ENCODE data around the gene LRRC32. TPM values are rescaled to one million over a fixed set of nuclear protein-coding genes. Genes with fewer than 3 reads are reported as not detected.

The LRRC32 gene
- total RNA-seq, 1 experiment from 2014 or later, result 0.27 TPM

DNA sequence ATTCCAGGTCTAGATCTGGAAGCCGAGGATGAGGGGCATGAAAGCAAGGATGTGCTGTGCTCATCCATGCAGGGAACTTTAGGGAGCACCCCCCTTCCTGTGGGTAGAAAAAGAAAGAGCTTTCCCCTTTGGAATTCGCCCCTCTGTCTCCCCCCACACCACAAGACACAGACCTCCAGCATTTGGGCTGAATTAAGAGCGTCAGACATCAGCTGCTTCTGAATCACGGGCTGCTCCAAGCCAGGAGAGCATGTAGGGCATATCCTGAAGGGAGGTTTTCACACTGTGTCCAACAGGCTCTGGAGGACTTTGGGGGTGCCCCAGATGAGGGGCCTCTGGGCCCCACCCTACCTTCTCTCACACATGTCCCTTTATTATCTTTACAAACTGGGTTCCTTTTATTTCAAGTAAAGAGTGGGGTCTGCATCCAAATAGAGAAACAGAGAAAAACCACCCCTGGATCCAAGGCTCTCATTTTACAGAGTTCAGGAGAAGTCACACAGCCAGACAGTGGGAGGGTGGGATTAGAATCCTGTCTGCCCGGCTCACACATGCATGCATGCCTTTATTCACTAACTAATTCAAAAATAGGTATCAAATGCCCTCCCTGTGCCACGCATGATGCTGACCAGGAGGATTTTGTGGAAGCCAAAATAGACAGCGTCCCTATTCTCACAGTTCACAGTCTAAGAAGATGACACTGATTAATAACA lies 52.8 kb downstream of the LRRC32 start:
- Histone ChIP-seq H3K9me3 (peaks cover 10% of the 10 kb centered on the region; the same call in 1 of the 2 replicates), H3K36me3 (ENCODE audit: control insufficient read depth, insufficient read depth, low read length) (no peaks in the 10 kb centered on the region), H3K4me3 (ENCODE audit: low read depth, low read length) (no peak overlapping the region), H3K4me1 (no peaks in the 10 kb centered on the region), H3K27me3 (replicated peaks; ENCODE audit: control insufficient read depth, insufficient read depth, low read length) (no peaks in the 10 kb centered on the region)
- intact Hi-C loops (cut with micrococcal nuclease; ENCODE audit: unreplicated experiment), result no loop called here
- DNase-seq, result no peak
- TF ChIP-seq, protein P1, sequence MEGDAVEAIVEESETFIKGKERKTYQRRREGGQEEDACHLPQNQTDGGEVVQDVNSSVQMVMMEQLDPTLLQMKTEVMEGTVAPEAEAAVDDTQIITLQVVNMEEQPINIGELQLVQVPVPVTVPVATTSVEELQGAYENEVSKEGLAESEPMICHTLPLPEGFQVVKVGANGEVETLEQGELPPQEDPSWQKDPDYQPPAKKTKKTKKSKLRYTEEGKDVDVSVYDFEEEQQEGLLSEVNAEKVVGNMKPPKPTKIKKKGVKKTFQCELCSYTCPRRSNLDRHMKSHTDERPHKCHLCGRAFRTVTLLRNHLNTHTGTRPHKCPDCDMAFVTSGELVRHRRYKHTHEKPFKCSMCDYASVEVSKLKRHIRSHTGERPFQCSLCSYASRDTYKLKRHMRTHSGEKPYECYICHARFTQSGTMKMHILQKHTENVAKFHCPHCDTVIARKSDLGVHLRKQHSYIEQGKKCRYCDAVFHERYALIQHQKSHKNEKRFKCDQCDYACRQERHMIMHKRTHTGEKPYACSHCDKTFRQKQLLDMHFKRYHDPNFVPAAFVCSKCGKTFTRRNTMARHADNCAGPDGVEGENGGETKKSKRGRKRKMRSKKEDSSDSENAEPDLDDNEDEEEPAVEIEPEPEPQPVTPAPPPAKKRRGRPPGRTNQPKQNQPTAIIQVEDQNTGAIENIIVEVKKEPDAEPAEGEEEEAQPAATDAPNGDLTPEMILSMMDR (IDR thresholded peaks at IDR 0.05; ENCODE audit: insufficient read depth in 1 of 2, low read depth in 1 of 2, low read length in 1 of 2, severe bottlenecking in 1 of 2, unreplicated experiment in 1 of 2), result no peak
- no peaks in the 10 kb centered on the region for H3K9me3 Mint-ChIP-seq (ENCODE audit: unreplicated experiment)
- no TSS peak for BruUV-seq (replicated peaks)
- ChIA-PET CTCF (no interaction called here), POLR2A (no interaction called here)
- no peaks in the 10 kb centered on the region for H3K36me3 Mint-ChIP-seq (ENCODE audit: insufficient read depth, unreplicated experiment)
- H3K4me1 Mint-ChIP-seq (ENCODE audit: low read depth, unreplicated experiment), result no peaks in the 10 kb centered on the region
- no peak overlapping the region for H3K4me3 Mint-ChIP-seq (ENCODE audit: unreplicated experiment)
- peaks cover 2% of the 10 kb centered on the region for H3K27me3 Mint-ChIP-seq (ENCODE audit: insufficient read depth, unreplicated experiment)
- H3K27ac Mint-ChIP-seq (ENCODE audit: unreplicated experiment), result no peak overlapping the region

DNA sequence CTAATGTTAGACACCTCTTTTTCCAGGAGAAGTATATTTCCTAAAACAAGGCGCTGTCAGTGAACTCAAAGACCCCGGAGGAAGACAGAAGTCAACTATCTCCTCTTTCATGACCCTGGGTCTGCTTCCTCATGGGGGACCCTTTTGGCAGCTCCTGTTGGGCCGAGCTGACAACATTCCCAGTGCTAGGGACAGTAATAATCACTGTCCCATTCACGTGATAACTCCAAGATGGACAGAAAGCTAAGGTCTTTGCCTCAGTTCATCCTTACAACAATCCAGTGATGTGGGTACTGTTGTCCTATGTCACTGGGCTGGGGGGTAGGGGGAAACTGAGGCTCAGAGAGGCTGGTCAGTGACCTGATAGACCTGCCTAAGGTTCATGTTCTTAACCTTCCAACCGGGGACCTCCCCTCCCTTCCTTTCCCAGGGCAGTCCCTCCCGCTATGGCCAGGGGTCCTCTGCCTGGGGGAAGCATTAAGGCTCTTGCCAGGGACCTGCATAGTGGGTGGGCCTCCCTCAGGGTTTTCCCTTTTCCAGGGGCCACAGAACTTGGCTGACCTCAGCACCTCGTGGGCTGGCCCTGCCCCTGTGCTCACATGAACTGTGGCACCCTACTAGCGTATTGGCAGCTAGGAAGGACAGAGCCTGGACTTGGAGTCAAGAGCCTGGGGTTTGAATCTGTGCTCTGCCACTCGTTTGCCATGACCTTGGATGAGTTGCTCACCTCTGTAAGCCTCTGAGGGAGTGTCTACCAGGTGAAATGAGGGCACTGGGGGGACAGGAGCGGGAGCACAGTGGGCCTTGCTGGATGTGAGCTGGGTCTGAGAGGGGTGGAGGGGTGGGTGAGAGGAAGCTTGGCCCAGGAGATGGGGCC lies 53.6 kb downstream of the LRRC32 start:
- Mint-ChIP-seq H3K9me3 (ENCODE audit: unreplicated experiment) (no peaks in the 10 kb centered on the region), H3K36me3 (ENCODE audit: insufficient read depth, unreplicated experiment) (no peaks in the 10 kb centered on the region), H3K27ac (ENCODE audit: unreplicated experiment) (no peak overlapping the region), H3K4me1 (ENCODE audit: low read depth, unreplicated experiment) (no peaks in the 10 kb centered on the region), H3K4me3 (ENCODE audit: unreplicated experiment) (no peak overlapping the region), H3K27me3 (ENCODE audit: insufficient read depth, unreplicated experiment) (peaks cover 2% of the 10 kb centered on the region)
- DNase-seq, result no peak
- Histone ChIP-seq H3K27me3 (replicated peaks; ENCODE audit: control insufficient read depth, insufficient read depth, low read length) (no peaks in the 10 kb centered on the region), H3K4me1 (no peaks in the 10 kb centered on the region), H3K36me3 (ENCODE audit: control insufficient read depth, insufficient read depth, low read length) (no peaks in the 10 kb centered on the region), H3K9me3 (peaks cover 10% of the 10 kb centered on the region; the same call in 1 of the 2 replicates), H3K4me3 (ENCODE audit: low read depth, low read length) (no peak overlapping the region)
- ChIA-PET POLR2A (no interaction called here), CTCF (no interaction called here)
- intact Hi-C loops (cut with micrococcal nuclease; ENCODE audit: unreplicated experiment), result no loop called here
- TF ChIP-seq, protein P1 (IDR thresholded peaks at IDR 0.05; ENCODE audit: insufficient read depth in 1 of 2, low read depth in 1 of 2, low read length in 1 of 2, severe bottlenecking in 1 of 2, unreplicated experiment in 1 of 2), result no peak
- BruUV-seq (replicated peaks), result no TSS peak

DNA sequence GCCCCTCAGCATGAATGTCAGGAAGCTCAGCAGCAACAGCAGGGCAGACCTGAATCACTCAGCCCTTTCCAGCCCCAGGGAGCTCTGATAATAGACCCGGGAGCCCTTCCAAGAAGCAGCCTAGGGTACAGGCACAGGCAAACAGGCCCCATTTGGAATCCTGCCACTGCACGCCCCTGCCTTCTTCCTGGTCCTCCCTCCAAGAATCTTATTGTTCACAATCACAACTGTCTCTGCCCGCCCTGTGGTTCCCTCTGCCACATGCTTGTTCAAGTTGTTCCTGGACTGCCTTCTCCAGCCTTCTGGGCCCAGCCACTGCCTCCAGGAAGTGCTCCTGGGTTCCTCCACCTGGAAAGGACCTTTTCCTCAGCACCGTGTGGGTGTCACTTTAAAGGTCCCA lies 54.6 kb downstream of the LRRC32 start:
- H3K27me3 ChIP-seq (replicated peaks; ENCODE audit: control insufficient read depth, insufficient read depth, low read length), result no peaks in the 10 kb centered on the region
- H3K4me3 ChIP-seq (ENCODE audit: low read depth, low read length), result no peak overlapping the region
- intact Hi-C loops (cut with micrococcal nuclease; ENCODE audit: unreplicated experiment), result loop anchor here (1.0 kb wide), 1 partner anchor 18 kb away; no protein-coding TSS in a partner anchor
- peaks cover 10% of the 10 kb centered on the region; the same call in 1 of the 2 replicates for H3K9me3 ChIP-seq
- POLR2A ChIA-PET, result no interaction called here
- no TSS peak for BruUV-seq (replicated peaks)
- no peaks in the 10 kb centered on the region for H3K9me3 Mint-ChIP-seq (ENCODE audit: unreplicated experiment)
- no peaks in the 10 kb centered on the region for H3K4me1 Mint-ChIP-seq (ENCODE audit: low read depth, unreplicated experiment)
- H3K36me3 ChIP-seq (ENCODE audit: control insufficient read depth, insufficient read depth, low read length), result no peaks in the 10 kb centered on the region
- no peak for DNase-seq
- no peaks in the 10 kb centered on the region for H3K4me1 ChIP-seq
- CTCF ChIA-PET, result no interaction called here
- no peak overlapping the region for H3K4me3 Mint-ChIP-seq (ENCODE audit: unreplicated experiment)
- no peaks in the 10 kb centered on the region for H3K36me3 Mint-ChIP-seq (ENCODE audit: insufficient read depth, unreplicated experiment)
- TF ChIP-seq, protein P1 (IDR thresholded peaks at IDR 0.05; ENCODE audit: insufficient read depth in 1 of 2, low read depth in 1 of 2, low read length in 1 of 2, severe bottlenecking in 1 of 2, unreplicated experiment in 1 of 2), result no peak
- H3K27me3 Mint-ChIP-seq (ENCODE audit: insufficient read depth, unreplicated experiment), result peaks cover 2% of the 10 kb centered on the region
- H3K27ac Mint-ChIP-seq (ENCODE audit: unreplicated experiment), result no peak overlapping the region

Measured in Caco-2 (cell line).